HG02970 (cell line): Measurements from ENCODE around the gene RCAN2.
A peak's percentile ranks its signal among the peaks of the same experiment; 100 is the strongest.

Experiments used
- ATAC-seq: cut with Tn5 transposase; IDR thresholded peaks from one replicate; pipeline ENCODE4 v1.9.1; 2021; ENCODE audit warnings: mild to moderate bottlenecking, moderate library complexity, moderate number of reproducible peaks; ENCODE audit not compliant: unreplicated experiment, low FRiP score

Gene RCAN2

GRCh38 chr6:46500382-46500781 is 9.1 kb upstream of the RCAN2 start:
- ATAC-seq: no peak

- ATAC-seq: peak; percentile 18
These were observed 639 bp upstream of the RCAN2 start for GRCh38 chr6:46491628-46492547.

GRCh38 chr6:46490425-46491200 is 636 bp downstream of the RCAN2 start:
- ATAC-seq: no peak

GRCh38 chr6:46486181-46486580 is 5.1 kb downstream of the RCAN2 start:
- no peak for ATAC-seq

- ATAC-seq: no peak
These were observed 7.0 kb downstream of the RCAN2 start for GRCh38 chr6:46484081-46484820.

- ATAC-seq: no peak
These were observed 14.9 kb downstream of the RCAN2 start for GRCh38 chr6:46476301-46476700.

GRCh38 chr6:46473881-46474280 is 17.4 kb downstream of the RCAN2 start:
- no peak for ATAC-seq

GRCh38 chr6:46472243-46472642 is 19.0 kb downstream of the RCAN2 start:
- no peak for ATAC-seq

- no peak for ATAC-seq
These were observed 22.2 kb downstream of the RCAN2 start for GRCh38 chr6:46469021-46469420.

GRCh38 chr6:46468403-46469010 is 22.7 kb downstream of the RCAN2 start:
- no peak for ATAC-seq

GRCh38 chr6:46466570-46466969 is 24.7 kb downstream of the RCAN2 start:
- no peak for ATAC-seq

- ATAC-seq: no peak
These were observed 25.7 kb downstream of the RCAN2 start for GRCh38 chr6:46465294-46466165.

GRCh38 chr6:46456297-46456696 is 35.0 kb downstream of the RCAN2 start:
- ATAC-seq: no peak

GRCh38 chr6:46454691-46455090 is 36.6 kb downstream of the RCAN2 start:
- ATAC-seq: no peak

GRCh38 chr6:46453741-46454316 is 37.4 kb downstream of the RCAN2 start:
- no peak for ATAC-seq

GRCh38 chr6:46453216-46453615 is 38.0 kb downstream of the RCAN2 start:
- no peak for ATAC-seq

GRCh38 chr6:46452312-46452917 is 38.8 kb downstream of the RCAN2 start:
- no peak for ATAC-seq

GRCh38 chr6:46451343-46451742 is 39.9 kb downstream of the RCAN2 start:
- ATAC-seq: no peak
